H1 (cell line): ENCODE data around the gene RAD54L. TPM values are rescaled to one million over a fixed set of nuclear protein-coding genes. Genes with fewer than 3 reads are reported as not detected.

ENCODE experiments used
- CTCF ChIA-PET: fragments of 300-600 bp; sonication (Branson Sonifier 250); formaldehyde crosslinking; loops from one replicate; lab custom pipeline; 2021; ENCODE audit not compliant: partially characterized antibody; lab: Charles Lee
- POLR2A ChIA-PET: fragments of 300-600 bp; sonication (Branson Sonifier 250); formaldehyde crosslinking; loops from one replicate; lab custom pipeline; 2021; ENCODE audit warnings: inconsistent platforms; ENCODE audit not compliant: partially characterized antibody; lab: Charles Lee
- DNase-seq, 2 experiments: peaks; one replicate each; pipeline versions ENCODE4 v3.0.0 to v3.0.0-alpha.2; 2010 to 2022; ENCODE audit warnings: low spot score in 2 of 2, low read depth in 1 of 2, mixed read lengths in 1 of 2
- FAIRE-seq: peaks from 2 replicates; lab custom pipeline; 2011; peaks lifted over from hg19 to GRCh38; lab: Jason Lieb, UNC
- H2AFZ ChIP-seq: 2 replicates; pipeline ENCODE4 v1.8.1; 2012; ENCODE audit warnings: low read length, inconsistent platforms
- H2AK5ac ChIP-seq: 2 replicates; pipeline ENCODE4 v1.6.1; 2013; ENCODE audit warnings: low read depth, low read length
- H2BK120ac ChIP-seq: replicated peaks from 2 replicates; pipeline ENCODE3; 2013; ENCODE audit warnings: low read depth, low read length, inconsistent platforms
- H2BK12ac ChIP-seq: 2 replicates; pipeline ENCODE4 v1.6.1; 2013; ENCODE audit warnings: low read depth, low read length
- H2BK15ac ChIP-seq: 2 replicates; pipeline ENCODE4 v1.6.1; 2013; ENCODE audit warnings: low read length
- H2BK20ac ChIP-seq: 2 replicates; pipeline ENCODE4 v1.6.1; 2013; ENCODE audit warnings: low read length
- H2BK5ac ChIP-seq: 2 replicates; pipeline ENCODE4 v1.6.1; 2013; ENCODE audit warnings: low read depth, low read length
- H3K14ac ChIP-seq: 2 replicates; pipeline ENCODE4 v1.6.1; 2013; ENCODE audit warnings: inconsistent platforms; ENCODE audit not compliant: insufficient read length
- H3K18ac ChIP-seq: 2 replicates; pipeline ENCODE4 v1.6.1; 2013; ENCODE audit warnings: low read length; ENCODE audit errors: extremely low read depth
- H3K23ac ChIP-seq: 2 replicates; pipeline ENCODE4 v1.6.1; 2013; ENCODE audit warnings: inconsistent platforms; ENCODE audit not compliant: insufficient read length
- H3K23me2 ChIP-seq: 2 replicates; pipeline ENCODE4 v1.6.1; 2013; ENCODE audit warnings: low read depth, low read length
- H3K27ac ChIP-seq: 2 replicates; pipeline ENCODE4 v1.6.1; 2011; ENCODE audit warnings: low read depth, low read length, inconsistent platforms
- H3K27me3 ChIP-seq, 4 experiments: replicated peaks in 1 of 4; 1 replicate in 1 of 4; 2 replicates in 3 of 4; pipeline versions ENCODE4 v1.6.1 to v1.8.1; 2011 to 2013; ENCODE audit warnings: low read length in 3 of 4, mild to moderate bottlenecking in 3 of 4, inconsistent platforms in 2 of 4, mixed read lengths in 2 of 4, moderate library complexity in 1 of 4; ENCODE audit not compliant: control insufficient read depth in 3 of 4, insufficient read depth in 3 of 4; ENCODE audit errors: extremely low read depth in 1 of 4
- H3K36me3 ChIP-seq, 4 experiments: 2 replicates each; pipeline versions ENCODE4 v1.6.1 to v1.8.1; 2011 to 2013; ENCODE audit warnings: mild to moderate bottlenecking in 4 of 4, low read length in 3 of 4, moderate library complexity in 2 of 4, control low read depth in 1 of 4, inconsistent platforms in 1 of 4; ENCODE audit not compliant: insufficient read depth in 4 of 4, control insufficient read depth in 2 of 4
- H3K4ac ChIP-seq: replicated peaks from 2 replicates; pipeline ENCODE3; 2013; ENCODE audit warnings: low read length, low read depth, mixed read lengths, inconsistent platforms; ENCODE audit not compliant: insufficient read length
- H3K4me1 ChIP-seq, 4 experiments: replicated peaks in 1 of 4; 1 replicate in 1 of 4; 2 replicates in 3 of 4; pipeline versions ENCODE4 v1.6.1 to v1.8.1; 2011 to 2013; ENCODE audit warnings: low read length in 3 of 4, inconsistent platforms in 2 of 4, mixed read lengths in 1 of 4; ENCODE audit not compliant: insufficient read depth in 4 of 4, control insufficient read depth in 3 of 4
- H3K4me2 ChIP-seq, 2 experiments: 2 replicates each; pipeline versions ENCODE4 v1.6.1 to v1.8.1; 2011 to 2013; ENCODE audit warnings: low read depth in 2 of 2, low read length in 2 of 2, control low read depth in 1 of 2, inconsistent platforms in 1 of 2, mild to moderate bottlenecking in 1 of 2; ENCODE audit not compliant: insufficient read depth in 1 of 2
- H3K4me3 ChIP-seq, 4 experiments: fragments of 200-600, 300-600 bp in 1 of 4; sonication (generic), shearing (Covaris generic), sonication (Bioruptor Twin) in 1 of 4; 2 replicates each; pipeline versions ENCODE4 v1.5.1 to v1.8.1; 2011 to 2016; ENCODE audit warnings: low read length in 4 of 4, low read depth in 3 of 4, control low read depth in 2 of 4, inconsistent platforms in 2 of 4, mild to moderate bottlenecking in 2 of 4, mixed read lengths in 1 of 4, moderate library complexity in 1 of 4; ENCODE audit not compliant: insufficient read depth in 2 of 4; ENCODE audit errors: extremely low read depth in 1 of 4
- H3K56ac ChIP-seq: replicated peaks from 2 replicates; pipeline ENCODE3; 2013; ENCODE audit warnings: low read depth, mild to moderate bottlenecking, mixed read lengths, low read length, inconsistent platforms; ENCODE audit not compliant: insufficient read length
- H3K79me1 ChIP-seq: 2 replicates; pipeline ENCODE4 v1.6.1; 2013; ENCODE audit warnings: low read depth, low read length, control low read depth
- H3K79me2 ChIP-seq, 2 experiments: 2 replicates each; pipeline versions ENCODE4 v1.6.1 to v1.8.1; 2012 to 2013; ENCODE audit warnings: low read length in 2 of 2, mild to moderate bottlenecking in 2 of 2, inconsistent platforms in 1 of 2; ENCODE audit not compliant: insufficient read depth in 2 of 2, control insufficient read depth in 1 of 2
- H3K9ac ChIP-seq, 4 experiments: replicated peaks in 1 of 4; 1 replicate in 1 of 4; 2 replicates in 3 of 4; pipeline versions ENCODE4 v1.6.1 to v1.8.1; 2011 to 2013; ENCODE audit warnings: low read depth in 3 of 4, low read length in 3 of 4, control low read depth in 2 of 4, mild to moderate bottlenecking in 2 of 4, moderate library complexity in 2 of 4, inconsistent platforms in 1 of 4; ENCODE audit errors: extremely low read depth in 1 of 4
- H3K9me3 ChIP-seq, 2 experiments: 2 replicates each; pipeline versions ENCODE4 v1.6.1 to v1.8.1; 2012 to 2013; ENCODE audit warnings: mild to moderate bottlenecking in 2 of 2, moderate library complexity in 2 of 2, control low read depth in 1 of 2, inconsistent platforms in 1 of 2, low read depth in 1 of 2, low read length in 1 of 2, mixed read lengths in 1 of 2; ENCODE audit not compliant: insufficient read depth in 2 of 2
- H4K20me1 ChIP-seq, 2 experiments: replicated peaks in 1 of 2; 2 replicates each; pipeline versions ENCODE3 to v1.8.1; 2011 to 2013; ENCODE audit warnings: inconsistent platforms in 2 of 2, low read length in 2 of 2, mild to moderate bottlenecking in 1 of 2; ENCODE audit not compliant: insufficient read depth in 2 of 2, control insufficient read depth in 1 of 2
- H4K5ac ChIP-seq: 2 replicates; pipeline ENCODE4 v1.6.1; 2013; ENCODE audit warnings: low read length, low read depth, mixed read lengths, inconsistent platforms; ENCODE audit not compliant: insufficient read length
- H4K8ac ChIP-seq: 2 replicates; pipeline ENCODE4 v1.8.0; 2013; ENCODE audit warnings: mild to moderate bottlenecking, moderate library complexity, low read length, inconsistent platforms; ENCODE audit not compliant: insufficient read depth; ENCODE audit errors: extremely low read depth
- H4K91ac ChIP-seq: replicated peaks from 2 replicates; pipeline ENCODE3; 2013; ENCODE audit warnings: low read length, mixed read lengths, inconsistent platforms; ENCODE audit not compliant: insufficient read length
- ASH2L ChIP-seq: fragments of 200-600, 300-600 bp; sonication (generic); IDR thresholded peaks from one replicate; pipeline ENCODE4 v1.7.1; 2017; ENCODE audit warnings: low read length
- ATF3 ChIP-seq: IDR thresholded peaks from 2 replicates; pipeline ENCODE4 v1.6.1; 2011; ENCODE audit warnings: low read depth, mild to moderate bottlenecking, low read length; ENCODE audit not compliant: insufficient read depth
- CEBPB ChIP-seq: IDR thresholded peaks from 2 replicates; pipeline ENCODE4 v1.6.1; 2012; ENCODE audit warnings: low read depth, low read length
- CHD1 ChIP-seq: IDR thresholded peaks from 2 replicates; pipeline ENCODE4 v1.6.1; 2012; ENCODE audit warnings: low read depth, low read length, improper control_type of control experiment
- EGR1 ChIP-seq: IDR thresholded peaks from 2 replicates; pipeline ENCODE4 v1.6.1; 2011; ENCODE audit warnings: low read depth, low read length, borderline replicate concordance
- EZH2 ChIP-seq: fragments of 200-600 bp; sonication (generic); IDR thresholded peaks from 2 replicates; pipeline ENCODE4 v1.7.1; 2012; ENCODE audit warnings: low read depth, mild to moderate bottlenecking, moderate library complexity, low read length, inconsistent platforms; ENCODE audit not compliant: severe bottlenecking
- GABPA ChIP-seq: IDR thresholded peaks from 2 replicates; pipeline ENCODE4 v1.6.1; 2011; ENCODE audit warnings: mild to moderate bottlenecking, low read length, moderate library complexity, borderline replicate concordance; ENCODE audit not compliant: insufficient read depth
- JUND ChIP-seq: IDR thresholded peaks from 2 replicates; pipeline ENCODE4 v1.6.1; 2011; ENCODE audit warnings: mild to moderate bottlenecking, improper control_type of control experiment, low read length
- KDM1A ChIP-seq: fragments of 200-600, 300-600 bp; sonication (generic); IDR thresholded peaks from 2 replicates; pipeline ENCODE4 v1.7.1; 2016; ENCODE audit warnings: mild to moderate bottlenecking, low read length, borderline replicate concordance
- MAFK ChIP-seq: IDR thresholded peaks from 2 replicates; pipeline ENCODE4 v1.6.1; 2012; ENCODE audit warnings: low read depth, mild to moderate bottlenecking, improper control_type of control experiment, low read length
- PHF8 ChIP-seq: fragments of 200-600 bp; sonication (generic); conservative IDR thresholded peaks from 2 replicates; pipeline ENCODE4 v1.7.1; 2012; ENCODE audit warnings: low read depth, mild to moderate bottlenecking, inconsistent platforms, low read length, moderate library complexity
- TCF12 ChIP-seq: IDR thresholded peaks from 2 replicates; pipeline ENCODE4 v1.6.1; 2011; ENCODE audit warnings: low read depth, mild to moderate bottlenecking, low read length
- USF2 ChIP-seq: IDR thresholded peaks from 2 replicates; pipeline ENCODE4 v1.6.1; 2011; ENCODE audit warnings: low read length, improper control_type of control experiment
- YY1 ChIP-seq: IDR thresholded peaks from 2 replicates; pipeline ENCODE4 v1.6.1; 2011; ENCODE audit warnings: low read depth, mild to moderate bottlenecking, low read length
- WGBS, 2 experiments: shearing (Covaris generic) in 1 of 2; methylation state at CpG; one replicate each; pipeline versions ENCODE4 v1.1.6 to v1.1.7; 2013 to 2015; ENCODE audit warnings: low lambda C conversion rate in 2 of 2, mixed read lengths in 2 of 2, inconsistent platforms in 1 of 2, low coverage in 1 of 2, missing lambda C conversion rate in 1 of 2; ENCODE audit not compliant: insufficient replicate concordance in 2 of 2, insufficient coverage in 1 of 2, insufficient read length in 1 of 2; ENCODE audit errors: extremely low coverage in 1 of 2, missing lambda C conversion rate in 1 of 2; 5-methylcytosine and 5-hydroxymethylcytosine counted together
- polyA plus RNA-seq, 7 experiments: library from polyadenylated mRNA; depleted of rRNA in 3 of 7; stranded (reverse) in 5 of 7; unstranded in 2 of 7; fragments of >200 nt in 5 of 7; fragments of 200-250 nt in 2 of 7; gene quantifications; 1 replicate in 5 of 7; 2 replicates in 1 of 7; 4 replicates in 1 of 7; pipeline versions ENCODE4 v1.2.1 to v1.2.3, GENCODE V29; 2011 to 2013; ENCODE audit warnings: missing spikeins in 2 of 7, mixed read lengths in 2 of 7
- total RNA-seq: library from RNA; stranded (reverse); fragmentation: NEBNext Ultra II Directional; extraction: Animal tissue kit (Norgen Biotek cat#: 25700); gene quantifications from 2 replicates; pipeline ENCODE4 v1.2.1, GENCODE V29; 2021

Gene RAD54L
- total and polyA plus RNA-seq, 2 of the 8 experiments (the other 6 are each of a cell fraction or from before 2014, with no cell fraction given) = 43.5 to 50.3 TPM

- H3K56ac ChIP-seq = no peak overlapping the region
- no peak overlapping the region for H3K4me2 ChIP-seq
- CTCF ChIA-PET = no interaction called here
- H3K79me2 ChIP-seq = no peaks in the 10 kb centered on the region
- H4K8ac ChIP-seq = no peak overlapping the region
- no peak overlapping the region for H3K9ac ChIP-seq
- H3K18ac ChIP-seq = no peak overlapping the region
- H3K27me3 ChIP-seq = no peaks in the 10 kb centered on the region
- H2BK15ac ChIP-seq = no peak overlapping the region
- peaks cover 9 to 10% of the 10 kb centered on the region in 2 experiments for H3K9me3 ChIP-seq
- H3K23me2 ChIP-seq = no peaks in the 10 kb centered on the region
- H3K4me1 ChIP-seq = no peaks in the 10 kb centered on the region
- 89% methylated on average over 4 of the region's 4 CpGs; no CpG with 5 or more reads in 1 of the 2 experiments for WGBS, 2 experiments
- no peak overlapping the region for H2BK5ac ChIP-seq
- H4K91ac ChIP-seq = no peak overlapping the region
- no peak overlapping the region for H3K14ac ChIP-seq
- H2BK120ac ChIP-seq = no peak overlapping the region
- no peak overlapping the region for H3K23ac ChIP-seq
- no peaks in the 10 kb centered on the region for H4K20me1 ChIP-seq
- H3K36me3 ChIP-seq = no peaks in the 10 kb centered on the region
- H2BK20ac ChIP-seq = no peak overlapping the region
- no peaks in the 10 kb centered on the region for H3K79me1 ChIP-seq
- no peak overlapping the region for H3K4me3 ChIP-seq
- no peak overlapping the region for H3K4ac ChIP-seq
- no peak overlapping the region for H3K27ac ChIP-seq
- POLR2A ChIA-PET = interaction anchor here (0.7 kb wide), 1 partner anchor 15 kb away, joined by 3 read pairs; no protein-coding TSS in a partner anchor
- H2BK12ac ChIP-seq = no peak overlapping the region
- DNase-seq (no peak), FAIRE-seq (no peak)
- no peak overlapping the region for H4K5ac ChIP-seq
- no peak overlapping the region for H2AK5ac ChIP-seq
- H2AFZ ChIP-seq = no peak overlapping the region
- TF ChIP-seq MAFK (no peak), ATF3 (no peak), ASH2L (no peak), CHD1 (no peak), EZH2 (no peak), GABPA (no peak), CEBPB (no peak), YY1 (no peak), TCF12 (no peak), KDM1A (no peak), USF2 (no peak), PHF8 (no peak), JUND (no peak), EGR1 (no peak)
These were observed 10.7 kb upstream of the RAD54L start for GRCh38 chr1:46236882-46237281.
